Stimulated activated CD4-positive, alpha-beta T cell treated with anti-CD3 and anti-CD28 coated beads, Interleukin-1b, Interleukin-23, amount 100 ng/mL, for 48 hours (primary cell): ENCODE measurements around the gene MFAP2.
"Not testable (repeated sequence)": the region's sequence is repeated elsewhere in the genome, so short reads cannot be mapped to it uniquely, and the experiment has no call there.

Experiments
- DNase-seq: peaks from one replicate; pipeline ENCODE4 v3.0.0-alpha.2; 2020

The MFAP2 gene

DNA sequence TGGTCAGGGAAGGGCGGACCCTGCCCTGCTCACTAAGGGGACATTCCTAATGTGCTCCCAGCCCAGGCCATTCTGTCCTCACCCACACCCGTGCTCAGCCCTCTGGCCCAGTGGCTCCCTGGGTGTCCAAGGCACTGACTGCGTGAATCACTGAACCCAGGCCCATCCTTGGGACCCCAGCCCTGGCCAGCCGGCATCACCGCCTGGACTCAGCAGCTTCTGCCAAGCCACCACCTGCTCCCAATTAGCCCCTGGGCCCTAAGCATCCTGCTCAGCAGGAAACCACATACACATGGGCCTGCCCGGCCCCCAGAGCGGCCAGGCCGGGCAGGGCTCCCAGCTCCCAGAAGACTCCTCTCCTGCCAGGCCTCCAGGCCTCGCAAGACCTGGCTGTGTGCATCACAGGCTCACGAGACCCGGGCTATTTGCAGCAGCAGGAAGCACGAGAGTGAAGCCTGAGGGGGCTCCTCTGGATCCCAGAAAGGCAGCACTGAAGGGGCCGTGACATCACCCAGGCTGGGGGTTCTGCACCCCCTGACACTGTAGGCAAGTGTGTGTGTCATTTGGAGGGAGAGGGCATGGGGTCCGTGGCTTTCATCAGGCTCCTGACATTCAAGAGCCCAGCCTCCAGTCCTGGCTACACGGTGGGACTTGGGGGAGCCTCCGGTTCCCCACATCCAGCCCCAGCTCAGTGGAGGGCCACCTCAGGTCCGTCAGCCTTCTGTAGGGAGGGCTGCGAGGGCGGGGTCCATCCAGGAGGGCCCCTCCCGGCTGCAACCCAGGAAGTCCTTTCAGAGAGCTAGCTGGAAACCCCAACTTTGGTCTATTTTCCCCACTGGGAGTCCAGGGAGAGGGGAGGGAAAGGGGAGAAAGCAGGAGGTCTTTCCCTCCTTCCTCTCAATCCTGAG is 1.6 kb downstream of the MFAP2 start:
- no peak for DNase-seq

DNA sequence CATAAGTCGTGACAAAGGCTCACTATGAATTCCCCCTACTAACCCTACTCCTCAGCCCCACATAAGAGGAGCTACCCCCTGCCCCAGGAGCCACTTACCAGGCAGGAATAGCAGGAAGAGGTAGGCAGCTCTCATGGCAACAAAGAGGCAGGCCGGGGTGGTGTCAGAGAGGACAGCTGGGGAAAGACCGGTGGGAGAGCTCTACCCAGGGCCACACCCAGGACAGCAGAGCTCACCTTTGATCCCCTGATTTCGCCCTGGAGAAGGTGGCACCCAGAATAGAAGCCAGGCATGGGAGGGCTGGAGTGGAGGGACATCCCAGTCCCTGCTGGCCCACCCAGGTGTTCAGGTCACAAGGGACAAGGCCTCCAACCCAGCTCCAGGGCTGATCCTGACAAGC is 2.3 kb downstream of the MFAP2 start:
- no peak for DNase-seq

DNA sequence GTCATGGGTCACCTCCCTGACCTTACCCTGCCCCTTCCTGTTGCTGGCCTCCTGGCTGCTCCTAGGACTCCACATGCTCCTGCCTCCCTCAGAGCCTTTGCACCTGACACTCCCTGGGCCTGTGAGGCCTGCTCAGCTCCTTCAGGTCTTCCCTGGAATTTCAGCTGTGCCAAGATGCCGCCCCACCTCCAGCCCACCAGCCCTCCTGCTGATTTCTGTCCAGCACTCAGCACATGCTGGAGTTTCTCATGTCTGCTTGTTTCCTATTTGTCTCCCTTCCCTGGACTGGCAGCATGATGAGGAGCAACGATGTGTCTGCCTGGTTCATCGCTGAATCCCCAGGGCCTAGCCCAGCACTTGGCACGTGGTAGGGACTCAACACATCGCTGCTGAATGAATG is 3.0 kb downstream of the MFAP2 start:
- DNase-seq: no peak

DNA sequence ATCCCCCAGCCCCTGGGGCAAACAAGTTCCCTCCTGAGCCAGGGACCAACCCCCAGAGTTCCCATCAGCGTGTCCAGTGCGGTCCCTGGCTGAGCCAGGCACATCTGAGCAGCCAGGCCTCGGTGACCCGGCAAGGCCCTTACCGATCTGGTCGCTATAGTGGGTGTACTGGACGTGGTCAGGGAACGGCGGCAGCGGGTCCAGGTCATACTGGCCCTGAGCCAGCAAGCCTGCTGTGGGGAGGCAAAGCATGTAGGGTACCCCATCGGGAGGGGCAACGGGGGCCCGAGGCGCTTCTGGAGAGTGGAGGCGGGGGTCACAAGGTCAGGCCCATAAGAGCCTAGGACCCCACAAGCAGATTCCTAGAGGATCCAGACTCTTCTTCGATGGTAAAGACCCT is 3.5 kb downstream of the MFAP2 start:
- DNase-seq: no peak

DNA sequence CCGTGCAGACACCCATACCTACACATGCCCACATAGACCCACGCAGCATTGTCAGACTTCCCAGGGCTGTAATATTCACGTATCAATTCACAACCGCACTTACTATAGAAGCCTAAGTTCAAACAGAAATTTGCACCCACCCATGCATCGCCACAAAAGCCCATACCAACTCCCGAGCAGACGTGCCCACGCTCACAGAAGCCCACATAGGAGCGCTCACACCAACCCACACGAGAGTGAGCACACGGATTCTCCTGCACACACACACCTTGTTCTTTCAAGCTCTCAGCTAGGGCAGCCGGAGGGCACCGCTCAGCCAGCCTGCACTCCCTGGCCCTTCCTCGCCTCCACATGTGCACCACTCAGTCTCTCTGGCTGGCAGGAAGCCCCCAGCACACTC is 4.6 kb downstream of the MFAP2 start:
- DNase-seq: no peak

DNA sequence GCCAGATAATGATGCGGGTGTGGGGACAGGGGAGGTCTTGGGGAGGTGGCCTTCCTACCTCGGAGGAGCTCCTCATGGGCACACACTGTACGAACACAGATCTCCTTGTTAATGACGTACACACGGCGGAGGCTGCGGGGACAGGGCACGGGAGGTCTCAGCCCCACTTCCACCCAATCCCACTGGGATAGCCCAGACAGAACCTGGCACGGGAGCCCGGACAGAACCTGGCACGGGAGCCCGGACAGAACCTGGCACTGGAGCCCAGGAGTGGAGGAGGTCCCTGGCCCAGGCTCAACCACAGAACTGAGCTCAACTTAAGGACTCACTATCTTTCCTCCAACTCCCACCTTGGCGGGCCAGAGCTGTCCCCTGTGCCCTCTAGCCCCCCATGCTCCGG is 5.2 kb downstream of the MFAP2 start:
- no peak for DNase-seq

DNA sequence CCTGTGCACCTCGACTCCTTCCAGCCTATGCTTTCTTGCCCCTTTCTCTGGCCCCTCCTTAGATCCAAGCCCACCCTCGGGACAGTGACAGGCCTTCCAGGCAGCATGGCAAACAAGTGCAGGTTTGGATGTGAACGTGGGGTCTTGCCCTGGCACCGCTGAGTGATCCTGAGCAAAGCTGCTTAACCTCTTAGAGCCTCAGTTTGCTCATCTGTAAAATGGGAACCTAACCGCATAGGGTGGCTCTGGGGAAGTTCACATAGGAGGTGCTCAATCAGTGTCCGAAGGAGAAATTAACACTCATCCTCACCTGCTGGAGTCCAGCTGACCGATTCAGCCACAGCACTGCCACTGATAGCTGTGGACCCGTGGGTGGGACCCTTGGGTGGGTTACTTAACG is 7.2 kb downstream of the MFAP2 start:
- DNase-seq: no peak

DNA sequence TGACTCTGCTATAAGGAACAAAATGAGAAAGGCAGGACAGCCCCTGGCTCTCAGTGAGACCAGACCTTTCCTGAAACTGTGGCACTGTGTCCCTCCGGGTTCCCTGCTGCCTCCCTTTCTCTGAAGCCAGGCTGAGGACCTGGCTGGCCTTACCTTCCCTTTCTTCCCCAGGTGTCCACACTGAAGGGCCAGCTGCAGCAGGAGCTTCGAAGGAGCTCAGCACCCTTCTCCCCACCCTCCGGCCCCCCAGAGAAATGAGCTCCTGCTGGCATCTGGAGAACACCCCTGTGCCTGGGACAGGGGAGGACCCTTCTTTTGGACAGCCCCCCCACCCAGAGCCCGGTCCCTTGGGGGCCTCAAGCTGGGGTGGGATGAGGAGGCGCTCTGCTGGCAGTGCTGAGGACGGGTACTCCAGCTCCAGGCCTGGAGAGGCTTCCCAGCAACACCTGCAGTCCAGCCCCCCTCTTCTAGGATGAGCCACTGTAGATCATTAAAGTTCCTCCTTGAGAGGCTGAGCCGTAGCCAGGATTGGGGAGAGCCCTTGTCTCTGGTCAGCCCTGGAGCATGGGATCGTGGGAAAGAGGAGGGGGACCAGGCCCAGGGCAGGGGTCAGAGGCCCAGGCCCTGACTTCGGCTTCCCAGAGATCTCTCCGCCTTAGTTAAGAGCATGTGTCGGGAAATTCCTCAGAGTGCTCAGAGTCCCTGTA is 8.1 kb downstream of the MFAP2 start:
- no peak for DNase-seq

DNA sequence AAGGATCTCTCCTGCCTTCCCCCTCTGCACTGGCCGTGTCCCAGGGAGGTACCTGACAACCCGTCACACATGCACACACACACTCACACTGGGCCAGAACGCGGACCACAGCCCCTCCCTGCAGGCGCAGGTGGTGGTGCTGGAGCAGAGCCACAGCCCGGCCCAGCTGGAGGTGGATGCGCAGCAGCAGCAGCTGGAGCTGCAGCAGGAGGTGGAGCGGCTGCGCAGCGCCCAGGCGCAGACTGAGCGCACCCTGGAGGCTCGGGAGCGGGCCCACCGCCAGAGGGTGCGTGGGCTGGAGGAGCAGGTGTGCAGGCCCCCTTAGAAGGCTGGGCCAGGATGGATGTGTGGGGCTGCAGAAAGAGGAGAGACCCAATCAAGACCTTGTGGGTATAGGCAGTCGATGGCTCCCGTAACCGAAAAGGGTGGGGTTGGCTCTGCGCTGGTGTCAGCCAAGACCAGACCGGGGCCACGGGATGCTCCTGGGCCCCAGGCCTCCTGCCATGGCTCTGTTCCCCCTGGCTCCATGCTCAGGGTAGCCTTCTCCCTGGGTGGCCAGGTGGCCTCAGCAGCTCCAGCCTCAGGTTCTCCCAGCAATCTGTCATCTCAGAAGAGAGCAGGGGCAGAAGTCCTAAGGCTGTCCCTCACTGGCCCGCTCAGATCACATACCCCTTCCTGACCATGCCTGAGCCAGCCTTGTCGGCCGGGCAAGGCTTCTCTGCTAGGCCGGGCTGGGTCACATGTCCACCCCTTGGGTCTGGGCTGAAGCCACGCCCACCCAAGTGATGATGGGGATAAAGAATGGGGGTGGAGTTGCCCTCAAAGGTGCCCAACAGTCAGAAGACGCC is 8.9 kb downstream of the MFAP2 start:
- DNase-seq: no peak

DNA sequence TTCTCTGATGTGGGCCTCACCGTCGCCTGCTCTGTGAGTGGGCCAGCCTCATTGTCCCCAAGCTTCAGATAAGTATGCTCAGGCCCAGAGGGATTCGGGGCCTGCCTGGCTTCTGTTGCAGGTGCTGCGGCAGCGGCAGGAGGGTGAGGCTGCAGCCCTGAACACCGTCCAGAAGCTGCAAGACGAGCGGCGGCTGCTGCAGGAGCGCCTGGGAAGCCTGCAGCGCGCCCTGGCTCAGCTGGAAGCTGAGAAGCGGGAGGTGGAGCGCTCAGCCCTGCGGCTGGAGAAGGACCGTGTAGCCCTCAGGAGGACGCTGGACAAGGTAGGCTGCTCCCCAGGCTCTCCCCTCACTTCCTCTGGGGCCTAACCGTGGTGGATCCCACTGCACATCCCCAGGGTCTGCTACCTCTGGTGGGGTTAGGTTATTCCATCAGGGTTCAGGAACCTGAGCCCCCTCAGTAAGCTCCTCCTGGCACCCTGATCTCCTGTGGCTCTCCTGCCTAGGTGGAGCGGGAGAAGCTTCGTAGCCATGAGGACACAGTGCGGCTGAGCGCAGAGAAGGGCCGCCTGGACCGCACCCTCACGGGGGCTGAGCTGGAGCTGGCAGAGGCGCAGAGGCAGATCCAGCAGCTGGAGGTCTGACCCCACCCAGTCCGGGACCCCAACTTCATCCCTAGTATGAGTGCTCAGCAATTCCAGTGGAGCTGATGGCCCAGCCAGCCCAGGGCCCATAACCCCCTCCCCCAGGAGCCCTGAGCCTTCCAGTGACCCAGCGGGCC is 10.1 kb downstream of the MFAP2 start:
- no peak for DNase-seq

DNA sequence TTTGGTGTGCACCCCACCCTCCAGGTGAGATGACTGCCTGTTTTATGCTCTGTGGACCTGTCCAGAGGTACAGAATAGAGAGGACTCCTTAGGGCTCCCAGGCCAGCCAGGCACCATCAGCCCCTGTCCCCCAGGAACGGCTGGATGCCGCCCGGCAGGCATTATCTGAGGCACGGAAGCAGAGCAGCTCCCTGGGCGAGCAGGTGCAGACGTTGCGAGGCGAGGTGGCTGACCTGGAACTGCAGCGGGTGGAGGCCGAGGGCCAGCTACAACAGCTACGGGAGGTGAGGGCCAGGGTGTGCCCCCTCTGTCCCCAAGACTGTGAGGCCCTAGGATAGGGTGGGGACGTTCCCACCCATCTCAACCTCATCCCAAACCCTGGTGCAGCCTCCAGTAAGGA is 10.8 kb downstream of the MFAP2 start:
- DNase-seq: no peak

DNA sequence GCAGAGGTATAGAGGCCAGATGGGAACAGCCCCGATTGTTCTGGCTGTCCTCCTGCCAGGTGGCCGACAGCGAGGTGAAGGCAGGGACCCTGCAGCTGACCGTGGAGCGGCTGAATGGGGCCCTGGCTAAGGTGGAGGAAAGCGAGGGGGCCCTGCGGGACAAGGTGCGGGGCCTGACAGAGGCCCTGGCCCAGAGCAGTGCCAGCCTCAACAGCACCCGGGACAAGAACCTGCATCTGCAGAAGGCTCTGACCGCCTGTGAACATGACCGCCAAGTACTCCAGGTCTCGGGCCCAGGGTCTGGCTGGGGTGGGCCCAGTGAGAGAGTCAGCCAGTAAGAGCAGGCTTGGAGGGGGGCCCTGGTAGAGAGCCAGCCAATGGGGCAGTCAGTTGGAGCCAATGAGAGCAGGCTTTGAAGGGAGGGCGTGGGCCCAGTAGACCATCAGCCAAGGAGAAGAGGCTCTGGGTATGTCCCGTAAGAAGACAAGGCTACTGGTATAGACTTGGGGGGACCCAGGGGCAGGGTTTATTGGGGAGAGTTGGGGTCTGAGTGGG is 11.3 kb downstream of the MFAP2 start:
- DNase-seq: no peak

DNA sequence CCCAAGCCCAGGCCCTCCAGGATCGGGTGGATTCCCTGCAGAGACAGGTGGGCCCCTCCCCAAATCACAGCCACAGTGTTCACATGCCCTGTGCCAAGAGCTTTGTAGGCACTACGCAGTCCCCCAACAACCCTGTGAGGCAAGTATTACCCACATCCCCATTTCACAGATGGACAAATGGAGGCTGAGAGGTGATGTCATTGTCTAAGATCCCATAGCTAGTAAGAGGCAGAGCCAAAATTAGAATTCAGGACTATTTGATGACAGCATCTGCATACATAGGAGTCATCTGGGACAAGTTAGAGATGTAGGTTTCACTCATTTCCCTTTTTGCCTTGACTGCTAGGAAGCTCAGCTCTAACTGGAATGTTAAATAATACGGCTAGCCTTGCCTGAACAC is 12.0 kb downstream of the MFAP2 start:
- no peak for DNase-seq

DNA sequence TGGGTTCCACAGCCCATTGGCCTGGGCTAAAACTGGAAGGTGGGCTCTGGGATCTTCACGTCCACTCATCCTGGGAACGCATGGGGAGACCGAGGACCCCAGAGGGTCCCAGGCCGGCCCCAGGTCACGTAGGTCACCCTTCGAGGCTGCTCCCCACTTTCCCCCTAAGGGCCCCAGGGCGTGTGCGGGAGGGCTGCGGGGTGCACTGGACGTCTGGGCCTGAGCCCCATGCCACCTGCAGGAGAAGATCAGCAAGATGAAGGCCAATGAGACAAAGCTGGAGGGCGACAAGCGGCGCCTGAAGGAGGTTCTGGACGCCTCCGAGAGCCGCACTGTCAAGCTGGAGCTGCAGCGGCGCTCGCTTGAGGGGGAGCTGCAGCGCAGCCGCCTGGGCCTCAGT is 12.5 kb downstream of the MFAP2 start:
- no peak for DNase-seq

DNA sequence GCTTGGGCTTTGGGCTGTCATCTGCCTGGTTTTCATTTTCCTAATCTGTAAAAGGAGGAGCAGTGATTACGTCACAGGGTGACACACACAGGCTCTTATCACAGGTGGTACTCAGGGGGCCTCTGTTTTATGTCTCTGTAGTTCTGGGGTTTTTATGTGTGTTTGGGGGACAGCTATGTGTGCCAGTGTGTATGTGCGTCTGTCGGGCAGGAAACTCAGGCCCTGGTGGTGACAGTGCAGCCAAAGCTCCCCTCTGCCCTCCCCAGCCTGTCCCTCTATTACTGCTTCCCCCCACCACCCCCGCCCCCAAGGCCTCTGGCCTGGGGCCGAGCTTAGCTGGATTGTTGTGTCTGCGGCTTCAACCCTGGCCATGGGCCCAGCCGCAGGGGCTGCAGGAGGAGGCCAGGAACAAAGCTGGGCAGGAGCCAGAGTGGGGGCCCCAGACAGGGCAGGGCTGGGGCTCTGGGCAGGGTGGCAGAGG is 13.3 kb downstream of the MFAP2 start:
- no peak for DNase-seq

DNA sequence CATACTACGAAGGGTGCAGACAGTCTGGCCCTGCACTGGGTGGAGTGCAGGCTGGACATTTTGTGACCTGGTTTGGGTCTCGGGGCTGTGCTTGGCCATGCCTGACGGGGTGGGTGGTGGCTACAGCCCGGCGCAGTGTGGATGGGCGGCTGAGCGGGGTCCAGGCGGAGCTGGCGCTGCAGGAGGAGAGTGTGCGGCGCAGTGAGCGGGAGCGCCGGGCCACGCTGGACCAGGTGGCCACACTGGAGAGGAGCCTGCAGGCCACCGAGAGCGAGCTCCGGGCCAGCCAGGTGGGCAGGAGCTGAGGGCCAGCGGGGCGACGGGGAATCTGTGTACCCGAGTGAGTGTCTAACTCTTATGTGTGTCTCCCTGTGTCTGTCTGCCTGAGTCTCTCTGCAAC is 14.1 kb downstream of the MFAP2 start:
- DNase-seq: no peak

DNA sequence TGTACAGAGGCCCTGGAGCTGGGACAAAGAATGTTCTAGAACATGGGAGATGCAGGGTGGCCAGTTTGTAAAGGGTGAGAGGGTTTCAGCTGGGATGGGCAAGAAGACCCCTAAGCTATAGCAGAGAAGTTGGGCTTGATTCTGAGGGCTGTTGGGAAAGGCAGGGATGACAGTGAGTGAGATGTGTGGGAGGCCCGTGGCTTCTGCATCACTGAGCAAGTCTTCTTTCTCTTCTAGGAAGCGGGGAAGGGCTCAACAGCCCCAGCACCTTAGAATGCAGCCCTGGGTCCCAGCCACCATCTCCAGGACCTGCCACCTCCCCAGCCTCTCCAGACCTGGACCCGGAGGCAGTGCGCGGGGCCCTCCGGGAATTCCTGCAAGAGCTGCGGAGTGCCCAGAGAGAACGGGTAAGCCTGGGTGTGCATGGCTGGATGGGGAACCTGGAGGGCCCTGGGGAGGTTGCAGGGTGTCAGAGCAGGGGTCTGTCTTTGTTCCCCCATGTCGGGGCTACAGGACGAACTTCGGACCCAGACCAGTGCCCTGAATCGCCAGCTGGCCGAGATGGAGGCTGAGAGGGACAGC is 14.8 kb downstream of the MFAP2 start:
- no peak for DNase-seq

DNA sequence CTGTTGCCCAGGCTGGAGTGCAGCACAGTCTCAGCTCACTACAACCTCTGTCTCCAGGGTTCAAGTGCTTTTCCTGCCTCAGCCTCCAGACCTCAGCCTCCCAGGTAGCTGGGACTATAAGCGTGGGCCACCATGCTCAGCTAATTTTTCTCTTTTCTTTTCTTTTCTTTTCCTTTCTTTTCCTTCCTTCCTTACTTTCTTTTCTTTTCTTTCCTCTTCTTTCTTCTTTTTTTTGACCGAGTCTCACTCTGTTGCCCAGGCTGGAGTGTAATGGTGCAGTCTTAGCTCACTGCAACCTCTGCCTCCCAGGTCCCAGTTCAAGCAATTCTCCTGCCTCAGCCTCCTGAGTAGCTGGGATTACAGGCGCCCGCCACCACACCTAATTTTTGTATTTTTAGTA is 16.3 kb downstream of the MFAP2 start:
- DNase-seq: not testable (repeated sequence)

DNA sequence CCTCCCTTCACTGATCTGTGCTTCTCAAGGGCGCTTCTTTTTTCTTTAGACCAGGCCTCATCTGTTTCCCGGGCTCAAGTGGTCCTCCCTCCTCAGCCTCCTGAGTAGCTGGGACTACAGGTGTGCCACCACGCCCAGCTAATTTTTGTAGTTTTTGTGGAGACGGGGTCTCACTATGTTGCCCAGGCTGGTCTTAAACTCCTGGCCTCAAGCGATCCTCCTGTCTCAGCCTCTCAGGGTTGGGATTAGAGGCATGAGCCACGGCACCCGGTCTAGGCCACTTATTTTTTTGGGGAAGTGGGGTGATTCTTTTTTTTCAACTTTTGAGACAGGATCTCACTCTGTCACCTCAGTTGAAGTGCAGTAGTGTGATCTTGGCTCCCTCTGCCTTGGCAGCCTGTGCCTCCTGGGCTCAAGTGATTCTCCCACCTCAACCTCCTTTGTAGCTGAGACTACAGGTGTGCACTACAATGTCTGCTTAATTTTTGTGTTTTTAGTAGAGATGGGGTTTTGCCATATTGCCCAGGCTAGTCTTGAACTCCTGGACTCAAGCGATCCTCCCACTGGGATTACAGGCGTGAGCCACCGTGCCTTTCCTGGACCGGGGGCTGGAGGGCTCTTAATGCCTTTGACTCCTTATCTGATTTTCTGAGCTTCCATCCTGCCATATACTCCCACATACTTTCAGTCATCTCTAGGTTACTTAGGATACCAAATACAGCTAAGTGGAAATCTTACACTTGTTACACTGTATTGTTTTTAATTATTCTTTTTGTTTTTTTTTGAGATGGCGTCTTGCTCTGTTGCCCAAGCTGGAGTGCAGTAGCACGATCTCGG is 18.9 kb downstream of the MFAP2 start:
- DNase-seq: no peak

DNA sequence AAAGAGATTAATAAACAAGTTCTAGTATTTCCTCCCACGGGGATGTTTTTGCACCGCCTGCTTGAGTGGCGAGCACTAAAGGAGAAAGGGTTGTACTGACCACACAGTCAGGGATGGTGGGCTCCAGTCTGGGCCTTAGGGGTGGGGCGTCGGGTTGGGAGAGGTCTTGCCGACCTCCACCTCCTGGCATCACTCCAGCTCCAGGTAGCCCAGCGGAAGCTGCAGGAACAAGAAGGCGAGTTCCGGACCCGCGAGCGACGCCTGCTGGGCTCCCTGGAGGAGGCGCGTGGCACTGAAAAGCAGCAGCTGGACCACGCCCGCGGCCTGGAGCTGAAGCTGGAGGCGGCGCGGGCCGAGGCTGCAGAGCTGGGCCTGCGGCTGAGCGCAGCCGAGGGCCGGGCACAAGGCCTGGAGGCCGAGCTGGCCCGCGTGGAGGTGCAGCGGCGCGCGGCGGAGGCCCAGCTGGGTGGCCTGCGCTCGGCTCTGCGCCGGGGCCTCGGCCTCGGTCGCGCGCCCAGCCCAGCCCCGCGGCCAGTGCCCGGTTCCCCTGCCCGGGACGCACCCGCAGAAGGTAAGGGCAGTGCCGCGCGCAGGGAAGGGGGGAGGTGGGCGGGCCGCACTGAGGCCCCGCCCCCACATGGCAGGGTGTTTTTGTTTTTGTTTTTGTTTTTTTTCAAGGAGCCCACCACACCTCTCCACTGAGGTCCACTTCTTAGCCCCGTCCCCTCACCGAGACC is 19.7 kb downstream of the MFAP2 start:
- DNase-seq: peak; percentile 84
